SK-N-MC (cell line): ENCODE results near the gene ZBTB7C.

Source experiments
- DNase-seq: peaks from one replicate; pipeline ENCODE4 v3.0.0-alpha.2; 2011; ENCODE audit warnings: low read depth, low spot score
- H3K27ac ChIP-seq: fragments of 200-600 bp; sonication (generic); 2 replicates; pipeline ENCODE4 v1.5.1; 2016; ENCODE audit warnings: mixed run types
- H3K36me3 ChIP-seq: fragments of 200-600 bp; sonication (generic); 2 replicates; pipeline ENCODE4 v1.6.1; 2017; ENCODE audit warnings: antibody characterized with exemption, low read length, mixed read lengths; ENCODE audit not compliant: insufficient read depth
- H3K4me3 ChIP-seq: fragments of 200-600 bp; sonication (generic); 2 replicates; pipeline ENCODE4 v1.5.1; 2016
- H3K9ac ChIP-seq: fragments of 200-600 bp; sonication (generic); 2 replicates; pipeline ENCODE4 v1.8.0; 2017; ENCODE audit warnings: mixed run types, mixed read lengths; ENCODE audit not compliant: insufficient read length
- H3K9me3 ChIP-seq: fragments of 200-600 bp; sonication (generic); 2 replicates; pipeline ENCODE4 v1.6.1; 2017; ENCODE audit warnings: low read depth, mild to moderate bottlenecking, antibody characterized with exemption, low read length, moderate library complexity, mixed read lengths
- EZH2 ChIP-seq: fragments of 200-600 bp; sonication (generic); IDR thresholded peaks from one replicate; pipeline ENCODE4 v1.6.1; 2017; ENCODE audit warnings: antibody characterized with exemption
- FOXP2 ChIP-seq: optimal IDR thresholded peaks from 2 replicates; pipeline ENCODE3; 2011; ENCODE audit warnings: mild to moderate bottlenecking, moderate library complexity; ENCODE audit not compliant: insufficient read depth; ENCODE audit errors: extremely low read length, control extremely low read depth
- POLR2AphosphoS5 ChIP-seq: IDR thresholded peaks from 2 replicates; pipeline ENCODE4 v1.6.1; 2012; ENCODE audit warnings: mild to moderate bottlenecking, low read depth, low read length, borderline replicate concordance

The ZBTB7C gene

GRCh38 chr18:48376934-48377333 is 32.2 kb downstream of the ZBTB7C start:
- DNase-seq, result no peak
- Histone ChIP-seq H3K9me3 (no peaks in the 10 kb centered on the region), H3K27ac (no peak overlapping the region), H3K36me3 (no peaks in the 10 kb centered on the region), H3K4me3 (no peak overlapping the region), H3K9ac (no peak overlapping the region)
- no peak for TF ChIP-seq POLR2AphosphoS5
- no peak for TF ChIP-seq EZH2
- no peak for TF ChIP-seq FOXP2

- H3K36me3 ChIP-seq, result no peaks in the 10 kb centered on the region
- no peak for DNase-seq
Observed at GRCh38 chr18:48376406-48376805, 32.8 kb downstream of the ZBTB7C start.

GRCh38 chr18:48375150-48375800 is 33.9 kb downstream of the ZBTB7C start:
- Histone ChIP-seq H3K27ac (peak overlapping the region; percentile 88), H3K9ac (no peak overlapping the region), H3K4me3 (peak overlapping the region; percentile 59), H3K36me3 (no peaks in the 10 kb centered on the region), H3K9me3 (no peaks in the 10 kb centered on the region)
- TF ChIP-seq FOXP2 (no peak), POLR2AphosphoS5 (no peak), EZH2 (no peak)
- no peak for DNase-seq

More at GRCh38 chr18:48376406-48376805, 32.8 kb downstream of the ZBTB7C start:
- H3K9ac ChIP-seq, result no peak overlapping the region
- no peak overlapping the region for H3K4me3 ChIP-seq
- TF ChIP-seq POLR2AphosphoS5, result no peak
- TF ChIP-seq EZH2, result no peak
- TF ChIP-seq FOXP2, result no peak
- H3K27ac ChIP-seq, result no peak overlapping the region
- H3K9me3 ChIP-seq, result no peaks in the 10 kb centered on the region

GRCh38 chr18:48374423-48375149 is 34.6 kb downstream of the ZBTB7C start:
- TF ChIP-seq POLR2AphosphoS5, result no peak
- TF ChIP-seq FOXP2, result no peak
- TF ChIP-seq EZH2, result no peak
- H3K9ac ChIP-seq, result no peak overlapping the region
- H3K36me3 ChIP-seq, result no peaks in the 10 kb centered on the region
- no peak for DNase-seq
- H3K4me3 ChIP-seq, result peak overlapping the region; percentile 59
- peak overlapping the region; percentile 88 for H3K27ac ChIP-seq
- H3K9me3 ChIP-seq, result no peaks in the 10 kb centered on the region

GRCh38 chr18:48371854-48372602 is 37.2 kb downstream of the ZBTB7C start:
- TF ChIP-seq POLR2AphosphoS5, result no peak
- TF ChIP-seq EZH2, result no peak
- no peak for TF ChIP-seq FOXP2
- Histone ChIP-seq H3K27ac (no peak overlapping the region), H3K4me3 (no peak overlapping the region), H3K9ac (no peak overlapping the region), H3K36me3 (no peaks in the 10 kb centered on the region), H3K9me3 (no peaks in the 10 kb centered on the region)
- DNase-seq, result no peak

- Histone ChIP-seq H3K36me3 (no peaks in the 10 kb centered on the region), H3K9ac (no peak overlapping the region), H3K4me3 (no peak overlapping the region), H3K9me3 (no peaks in the 10 kb centered on the region), H3K27ac (no peak overlapping the region)
- DNase-seq, result no peak
- TF ChIP-seq POLR2AphosphoS5 (no peak), FOXP2 (no peak)
Observed at GRCh38 chr18:48367557-48367956, 41.6 kb downstream of the ZBTB7C start.

GRCh38 chr18:48365965-48366364 is 43.2 kb downstream of the ZBTB7C start:
- Histone ChIP-seq H3K27ac (no peak overlapping the region), H3K9me3 (no peaks in the 10 kb centered on the region), H3K9ac (no peak overlapping the region), H3K4me3 (no peak overlapping the region), H3K36me3 (no peaks in the 10 kb centered on the region)
- no peak for DNase-seq
- TF ChIP-seq EZH2, result no peak
- no peak for TF ChIP-seq POLR2AphosphoS5
- no peak for TF ChIP-seq FOXP2

- TF ChIP-seq EZH2 (no peak), FOXP2 (no peak), POLR2AphosphoS5 (no peak)
- Histone ChIP-seq H3K9me3 (no peaks in the 10 kb centered on the region), H3K27ac (no peak overlapping the region), H3K36me3 (no peaks in the 10 kb centered on the region), H3K4me3 (no peak overlapping the region), H3K9ac (no peak overlapping the region)
- DNase-seq, result no peak
Observed at GRCh38 chr18:48364146-48364545, 45.0 kb downstream of the ZBTB7C start.
